GM23338 (cell line): Measurements from ENCODE around the gene SAMD11. TPM values are rescaled to one million over a fixed set of nuclear protein-coding genes. Genes with fewer than 3 reads are reported as not detected.

Source experiments
- ATAC-seq: fragments of 200-7000 bp; cut with Tn5 transposase; 3 replicates; pipeline ENCODE4 v1.9.1; 2020
- DNase-seq: peaks from one replicate; pipeline ENCODE4 v3.0.0-alpha.2; 2015; ENCODE audit warnings: low spot score
- H2AFZ ChIP-seq: fragments of 200-600 bp; sonication (generic); 2 replicates; pipeline ENCODE4 v1.8.0; 2016; ENCODE audit warnings: antibody characterized with exemption, mild to moderate bottlenecking, moderate library complexity
- H3F3A ChIP-seq: fragments of 200-600 bp; sonication (generic); replicated peaks from 2 replicates; pipeline ENCODE4 v1.8.0; 2017; ENCODE audit warnings: antibody characterized with exemption, mixed run types, low read depth
- H3K27ac ChIP-seq: fragments of 200-600 bp; sonication (generic); 2 replicates; pipeline ENCODE4 v1.6.1; 2016; ENCODE audit warnings: low read depth
- H3K27me3 ChIP-seq: fragments of 200-600 bp; sonication (generic); 2 replicates; pipeline ENCODE4 v1.8.0; 2016; ENCODE audit warnings: mild to moderate bottlenecking, mixed run types, moderate library complexity; ENCODE audit not compliant: insufficient read depth
- H3K36me3 ChIP-seq: fragments of 200-600 bp; sonication (generic); 2 replicates; pipeline ENCODE4 v1.8.0; 2016; ENCODE audit warnings: mild to moderate bottlenecking; ENCODE audit not compliant: insufficient read depth
- H3K4me1 ChIP-seq: fragments of 200-600 bp; sonication (generic); 2 replicates; pipeline ENCODE4 v1.8.0; 2016; ENCODE audit warnings: mild to moderate bottlenecking, moderate library complexity; ENCODE audit not compliant: insufficient read depth
- H3K4me2 ChIP-seq: fragments of 200-600 bp; sonication (generic); 2 replicates; pipeline ENCODE4 v1.7.1; 2017; ENCODE audit warnings: mixed run types
- H3K4me3 ChIP-seq: fragments of 200-600 bp; sonication (generic); 2 replicates; pipeline ENCODE4 v1.6.1; 2016; ENCODE audit warnings: mixed run types
- H3K79me2 ChIP-seq: fragments of 200-600 bp; sonication (generic); replicated peaks from 2 replicates; pipeline ENCODE4 v1.8.0; 2017; ENCODE audit warnings: mild to moderate bottlenecking; ENCODE audit not compliant: insufficient read depth
- H3K9me2 ChIP-seq: fragments of 200-600 bp; sonication (generic); 2 replicates; pipeline ENCODE4 v1.8.0; 2017; ENCODE audit not compliant: insufficient read depth
- H4K20me1 ChIP-seq: fragments of 200-600 bp; sonication (generic); replicated peaks from 2 replicates; pipeline ENCODE4 v1.8.0; 2017; ENCODE audit warnings: mild to moderate bottlenecking; ENCODE audit not compliant: insufficient read depth
- H3K27ac Mint-ChIP-seq: 2 replicates; pipeline ENCODE4 v1.8.0; 2020; ENCODE audit warnings: inconsistent platforms, mild to moderate bottlenecking, moderate library complexity, mixed read lengths
- H3K27me3 Mint-ChIP-seq: 3 replicates; pipeline ENCODE4 v1.8.0; 2022; ENCODE audit warnings: low read depth, mild to moderate bottlenecking, moderate library complexity, mixed read lengths, inconsistent platforms; ENCODE audit not compliant: insufficient read depth, poor library complexity
- H3K36me3 Mint-ChIP-seq: 3 replicates; pipeline ENCODE4 v1.8.0; 2021; ENCODE audit warnings: low read depth, mild to moderate bottlenecking, inconsistent platforms, moderate library complexity, mixed read lengths
- H3K4me1 Mint-ChIP-seq: 3 replicates; pipeline ENCODE4 v1.8.0; 2020; ENCODE audit warnings: mild to moderate bottlenecking, inconsistent platforms, mixed read lengths
- H3K4me3 Mint-ChIP-seq: 3 replicates; pipeline ENCODE4 v1.8.0; 2021; ENCODE audit warnings: moderate library complexity, mild to moderate bottlenecking, inconsistent platforms, mixed read lengths
- H3K9me3 Mint-ChIP-seq: 3 replicates; pipeline ENCODE4 v1.8.0; 2020; ENCODE audit warnings: moderate library complexity, mild to moderate bottlenecking, inconsistent platforms, mixed read lengths
- polyA plus RNA-seq: library from polyadenylated mRNA; unstranded; fragments of >200 nt; fragmentation: Nextera tagmentation; extraction: Ambion mirVana; gene quantifications from 2 replicates; pipeline ENCODE4 v1.2.1, GENCODE V29; 2016
- total RNA-seq: library from RNA; depleted of rRNA; stranded (reverse); fragments of >200 nt; shearing (Covaris generic); gene quantifications from 2 replicates; pipeline ENCODE4 v1.2.3, GENCODE V29; 2014
- TF ChIP-seq, protein P1 (sequence below): fragments of 250-450 bp; sonication (Bioruptor Pico); IDR thresholded peaks from 2 replicates; pipeline ENCODE4 v1.5.0; 2020; ENCODE audit warnings: mild to moderate bottlenecking, moderate library complexity
- TF ChIP-seq, protein P2 (sequence below), 2 experiments: fragments of 200-600 bp in 1 of 2; sonication (generic) in 1 of 2; conservative IDR thresholded peaks; 2 replicates each; pipeline versions ENCODE4 v1.5.1 to v1.6.1; 2016 to 2017; ENCODE audit warnings: antibody characterized with exemption in 2 of 2, low read depth in 2 of 2, mild to moderate bottlenecking in 2 of 2, moderate library complexity in 1 of 2

Gene SAMD11
- total and polyA plus RNA-seq, 2 experiments from 2014 or later = 0.14 to 0.40 TPM

DNA sequence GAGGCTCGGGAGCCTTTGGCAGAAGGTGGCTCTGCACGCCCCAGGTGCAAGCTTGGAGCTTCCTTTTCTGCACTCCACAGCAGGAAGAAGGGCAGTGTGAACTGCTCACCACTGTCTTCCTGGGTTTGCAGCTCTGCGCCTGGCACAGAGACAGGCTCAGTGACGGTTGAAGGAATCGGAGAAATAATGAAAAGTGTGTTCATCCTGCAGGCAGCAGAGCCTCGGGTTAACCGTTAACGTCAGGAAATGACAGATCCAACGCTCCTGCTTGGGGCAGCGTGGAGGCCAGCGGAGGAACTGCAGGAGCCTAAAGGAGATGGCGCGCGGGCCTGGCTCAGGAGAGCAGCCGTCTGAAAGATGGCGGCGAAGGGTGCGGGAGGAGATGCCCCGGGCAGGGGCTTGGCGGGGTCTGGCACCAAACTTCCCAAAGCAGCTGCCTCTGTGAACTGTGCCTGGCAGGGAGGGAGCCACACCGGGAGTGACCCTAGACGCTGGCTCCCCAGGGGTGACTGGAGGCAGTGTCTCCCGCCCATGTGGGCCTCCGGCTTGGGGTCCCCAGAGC is 10.9 kb upstream of the SAMD11 start:
- H3K27me3 Mint-ChIP-seq = peaks cover 46% of the 10 kb centered on the region
- ATAC-seq = peak; percentile 88
- H3K27ac Mint-ChIP-seq = no peak overlapping the region

More for the DNA sequence above, 10.9 kb upstream of the SAMD11 start:
- Mint-ChIP-seq H3K4me3 (no peak overlapping the region; the same call in 2 of the 3 replicates), H3K9me3 (peaks cover 4% of the 10 kb centered on the region; the same call in 2 of the 3 replicates), H3K36me3 (peaks cover 2% of the 10 kb centered on the region; the same call in 1 of the 3 replicates), H3K4me1 (peaks cover 11% of the 10 kb centered on the region; the same call in 2 of the 3 replicates)
- TF ChIP-seq, protein P1, sequence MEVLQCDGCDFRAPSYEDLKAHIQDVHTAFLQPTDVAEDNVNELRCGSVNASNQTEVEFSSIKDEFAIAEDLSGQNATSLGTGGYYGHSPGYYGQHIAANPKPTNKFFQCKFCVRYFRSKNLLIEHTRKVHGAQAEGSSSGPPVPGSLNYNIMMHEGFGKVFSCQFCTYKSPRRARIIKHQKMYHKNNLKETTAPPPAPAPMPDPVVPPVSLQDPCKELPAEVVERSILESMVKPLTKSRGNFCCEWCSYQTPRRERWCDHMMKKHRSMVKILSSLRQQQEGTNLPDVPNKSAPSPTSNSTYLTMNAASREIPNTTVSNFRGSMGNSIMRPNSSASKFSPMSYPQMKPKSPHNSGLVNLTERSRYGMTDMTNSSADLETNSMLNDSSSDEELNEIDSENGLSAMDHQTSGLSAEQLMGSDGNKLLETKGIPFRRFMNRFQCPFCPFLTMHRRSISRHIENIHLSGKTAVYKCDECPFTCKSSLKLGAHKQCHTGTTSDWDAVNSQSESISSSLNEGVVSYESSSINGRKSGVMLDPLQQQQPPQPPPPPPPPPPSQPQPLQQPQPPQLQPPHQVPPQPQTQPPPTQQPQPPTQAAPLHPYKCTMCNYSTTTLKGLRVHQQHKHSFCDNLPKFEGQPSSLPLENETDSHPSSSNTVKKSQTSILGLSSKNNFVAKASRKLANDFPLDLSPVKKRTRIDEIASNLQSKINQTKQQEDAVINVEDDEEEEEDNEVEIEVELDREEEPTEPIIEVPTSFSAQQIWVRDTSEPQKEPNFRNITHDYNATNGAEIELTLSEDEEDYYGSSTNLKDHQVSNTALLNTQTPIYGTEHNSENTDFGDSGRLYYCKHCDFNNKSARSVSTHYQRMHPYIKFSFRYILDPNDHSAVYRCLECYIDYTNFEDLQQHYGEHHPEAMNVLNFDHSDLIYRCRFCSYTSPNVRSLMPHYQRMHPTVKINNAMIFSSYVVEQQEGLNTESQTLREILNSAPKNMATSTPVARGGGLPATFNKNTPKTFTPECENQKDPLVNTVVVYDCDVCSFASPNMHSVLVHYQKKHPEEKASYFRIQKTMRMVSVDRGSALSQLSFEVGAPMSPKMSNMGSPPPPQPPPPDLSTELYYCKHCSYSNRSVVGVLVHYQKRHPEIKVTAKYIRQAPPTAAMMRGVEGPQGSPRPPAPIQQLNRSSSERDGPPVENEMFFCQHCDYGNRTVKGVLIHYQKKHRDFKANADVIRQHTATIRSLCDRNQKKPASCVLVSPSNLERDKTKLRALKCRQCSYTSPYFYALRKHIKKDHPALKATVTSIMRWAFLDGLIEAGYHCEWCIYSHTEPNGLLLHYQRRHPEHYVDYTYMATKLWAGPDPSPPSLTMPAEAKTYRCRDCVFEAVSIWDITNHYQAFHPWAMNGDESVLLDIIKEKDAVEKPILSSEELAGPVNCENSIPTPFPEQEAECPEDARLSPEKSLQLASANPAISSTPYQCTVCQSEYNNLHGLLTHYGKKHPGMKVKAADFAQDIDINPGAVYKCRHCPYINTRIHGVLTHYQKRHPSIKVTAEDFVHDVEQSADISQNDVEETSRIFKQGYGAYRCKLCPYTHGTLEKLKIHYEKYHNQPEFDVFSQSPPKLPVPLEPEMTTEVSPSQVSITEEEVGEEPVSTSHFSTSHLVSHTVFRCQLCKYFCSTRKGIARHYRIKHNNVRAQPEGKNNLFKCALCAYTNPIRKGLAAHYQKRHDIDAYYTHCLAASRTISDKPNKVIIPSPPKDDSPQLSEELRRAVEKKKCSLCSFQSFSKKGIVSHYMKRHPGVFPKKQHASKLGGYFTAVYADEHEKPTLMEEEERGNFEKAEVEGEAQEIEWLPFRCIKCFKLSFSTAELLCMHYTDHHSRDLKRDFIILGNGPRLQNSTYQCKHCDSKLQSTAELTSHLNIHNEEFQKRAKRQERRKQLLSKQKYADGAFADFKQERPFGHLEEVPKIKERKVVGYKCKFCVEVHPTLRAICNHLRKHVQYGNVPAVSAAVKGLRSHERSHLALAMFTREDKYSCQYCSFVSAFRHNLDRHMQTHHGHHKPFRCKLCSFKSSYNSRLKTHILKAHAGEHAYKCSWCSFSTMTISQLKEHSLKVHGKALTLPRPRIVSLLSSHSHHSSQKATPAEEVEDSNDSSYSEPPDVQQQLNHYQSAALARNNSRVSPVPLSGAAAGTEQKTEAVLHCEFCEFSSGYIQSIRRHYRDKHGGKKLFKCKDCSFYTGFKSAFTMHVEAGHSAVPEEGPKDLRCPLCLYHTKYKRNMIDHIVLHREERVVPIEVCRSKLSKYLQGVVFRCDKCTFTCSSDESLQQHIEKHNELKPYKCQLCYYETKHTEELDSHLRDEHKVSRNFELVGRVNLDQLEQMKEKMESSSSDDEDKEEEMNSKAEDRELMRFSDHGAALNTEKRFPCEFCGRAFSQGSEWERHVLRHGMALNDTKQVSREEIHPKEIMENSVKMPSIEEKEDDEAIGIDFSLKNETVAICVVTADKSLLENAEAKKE (CRISPR knock-in tag) = no peak
- TF ChIP-seq, protein P2, sequence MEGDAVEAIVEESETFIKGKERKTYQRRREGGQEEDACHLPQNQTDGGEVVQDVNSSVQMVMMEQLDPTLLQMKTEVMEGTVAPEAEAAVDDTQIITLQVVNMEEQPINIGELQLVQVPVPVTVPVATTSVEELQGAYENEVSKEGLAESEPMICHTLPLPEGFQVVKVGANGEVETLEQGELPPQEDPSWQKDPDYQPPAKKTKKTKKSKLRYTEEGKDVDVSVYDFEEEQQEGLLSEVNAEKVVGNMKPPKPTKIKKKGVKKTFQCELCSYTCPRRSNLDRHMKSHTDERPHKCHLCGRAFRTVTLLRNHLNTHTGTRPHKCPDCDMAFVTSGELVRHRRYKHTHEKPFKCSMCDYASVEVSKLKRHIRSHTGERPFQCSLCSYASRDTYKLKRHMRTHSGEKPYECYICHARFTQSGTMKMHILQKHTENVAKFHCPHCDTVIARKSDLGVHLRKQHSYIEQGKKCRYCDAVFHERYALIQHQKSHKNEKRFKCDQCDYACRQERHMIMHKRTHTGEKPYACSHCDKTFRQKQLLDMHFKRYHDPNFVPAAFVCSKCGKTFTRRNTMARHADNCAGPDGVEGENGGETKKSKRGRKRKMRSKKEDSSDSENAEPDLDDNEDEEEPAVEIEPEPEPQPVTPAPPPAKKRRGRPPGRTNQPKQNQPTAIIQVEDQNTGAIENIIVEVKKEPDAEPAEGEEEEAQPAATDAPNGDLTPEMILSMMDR (conservative IDR thresholded peaks at IDR 0.05; ENCODE audit: low read depth in 2 of 2) = peak; percentile 29 to 46; a peak in 3 of 4 replicates
- Histone ChIP-seq H3K79me2 (no peaks in the 10 kb centered on the region), H3K9me2 (no peaks in the 10 kb centered on the region), H3K4me1 (no peaks in the 10 kb centered on the region), H2AFZ (no peak overlapping the region), H3K4me3 (no peak overlapping the region), H3K4me2 (no peak overlapping the region), H3K27me3 (peaks cover 61% of the 10 kb centered on the region), H3K36me3 (no peaks in the 10 kb centered on the region), H4K20me1 (no peaks in the 10 kb centered on the region), H3K27ac (no peak overlapping the region), H3F3A (no peaks in the 10 kb centered on the region)
- DNase-seq = peak; percentile 83
